Lower leg skin (tissue), 3 donors: ENCODE results near the gene JAG2.

ENCODE experiments used
- CTCF ChIP-seq, 3 donors: fragments of 450-650 bp; IDR thresholded peaks; one replicate each; pipeline ENCODE4 v1.5.1; 2016; ENCODE audit warnings: antibody characterized with exemption in 3 of 3, mild to moderate bottlenecking in 3 of 3, moderate library complexity in 2 of 3
- POLR2A ChIP-seq, 2 donors: fragments of 450-650 bp; IDR thresholded peaks; one replicate each; pipeline ENCODE4 v1.6.1; 2016 to 2017; ENCODE audit warnings: antibody characterized with exemption in 2 of 2, mild to moderate bottlenecking in 1 of 2, moderate library complexity in 1 of 2

- TF ChIP-seq CTCF (IDR thresholded peaks at IDR 0.05) (no peak), POLR2A (IDR thresholded peaks at IDR 0.05) (no peak)
Observed at GRCh38 chr14:105181549-105182295, 13.1 kb upstream of the JAG2 start.
